Hindlimb muscle (tissue), 1 donor: ENCODE data around the gene FMN2. TPM values are rescaled to one million over a fixed set of nuclear protein-coding genes. Genes with fewer than 3 reads are reported as not detected.
A peak's percentile ranks its signal among the peaks of the same experiment; 100 is the strongest.
"Not testable (repeated sequence)": the region's sequence is repeated elsewhere in the genome, so short reads cannot be mapped to it uniquely, and the experiment has no call there.

Experiments
- DNase-seq: peaks from one replicate; pipeline ENCODE4 v3.0.0-alpha.2; 2013
- polyA plus RNA-seq: library from polyadenylated mRNA; unstranded; fragments of 120-200 nt; gene quantifications from one replicate; pipeline ENCODE4 v1.2.1, GENCODE V29; 2013; ENCODE audit not compliant: insufficient read length

Gene FMN2
- polyA plus RNA-seq, 1 donor = 0.23 TPM

GRCh38 chr1:240139511-240139910 is 47.8 kb downstream of the FMN2 start:
- DNase-seq = no peak

- no peak for DNase-seq
Observed at GRCh38 chr1:240145120-240145519, 53.4 kb downstream of the FMN2 start.

- no peak for DNase-seq
Observed at GRCh38 chr1:240148333-240148732, 56.6 kb downstream of the FMN2 start.

- peak; percentile 21 for DNase-seq
Observed at GRCh38 chr1:240149484-240150094, 57.9 kb downstream of the FMN2 start.

DNA sequence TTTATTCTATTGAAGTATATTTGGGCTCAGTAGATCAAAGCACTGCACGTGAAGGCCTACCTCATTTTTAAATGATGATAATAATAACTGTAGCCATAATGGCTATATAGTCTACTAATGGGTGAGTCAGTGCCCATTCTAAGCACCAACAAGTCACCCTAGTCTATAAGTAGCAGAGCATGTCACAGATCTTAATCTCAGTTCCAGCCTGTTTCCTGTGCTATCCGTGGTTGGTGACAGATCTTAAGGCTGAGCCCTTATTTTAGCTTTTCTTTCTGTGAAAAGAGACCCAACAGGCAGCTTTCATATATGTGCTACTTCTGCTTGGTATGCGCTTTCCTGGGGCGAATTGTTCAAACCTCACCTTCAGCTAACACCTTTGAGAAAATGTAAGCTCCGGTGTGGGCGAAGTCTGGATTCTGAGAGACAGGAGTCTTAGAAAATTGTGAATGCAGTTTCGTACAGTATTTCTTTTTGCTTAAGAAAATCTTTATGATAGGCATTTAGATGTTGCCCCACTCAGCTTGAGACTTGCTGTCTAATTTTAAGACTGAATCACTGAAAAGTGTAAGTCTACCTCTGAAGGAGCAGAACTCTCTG is 59.6 kb downstream of the FMN2 start:
- DNase-seq = no peak

- DNase-seq = no peak
Observed at GRCh38 chr1:240152611-240153297, 61.1 kb downstream of the FMN2 start.

- DNase-seq = no peak
Observed at GRCh38 chr1:240155605-240156004, 63.9 kb downstream of the FMN2 start.

- no peak for DNase-seq
Observed at GRCh38 chr1:240164742-240165141, 73.1 kb downstream of the FMN2 start.

GRCh38 chr1:240169188-240169587 is 77.5 kb downstream of the FMN2 start:
- DNase-seq = no peak

DNA sequence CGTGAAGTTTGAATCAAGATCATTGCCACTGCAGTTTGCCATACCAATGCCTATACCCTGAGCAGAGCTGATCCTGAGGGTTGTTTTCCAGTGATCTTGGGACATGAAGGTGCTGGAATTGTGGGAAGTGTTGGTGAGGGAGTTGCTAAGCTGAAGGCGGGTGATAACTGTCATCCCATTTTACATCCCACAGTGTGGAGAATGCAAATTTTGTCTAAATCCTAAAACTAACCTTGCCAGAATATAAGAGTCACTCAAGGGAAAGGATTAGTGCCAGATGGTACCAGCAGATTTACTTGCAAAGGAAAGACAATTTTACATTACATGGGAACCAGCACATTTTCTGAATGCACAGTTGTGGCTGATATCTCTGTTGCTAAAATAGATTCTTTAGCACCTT is 78.6 kb downstream of the FMN2 start:
- DNase-seq = no peak

- DNase-seq = no peak
Observed at GRCh38 chr1:240170806-240171205, 79.1 kb downstream of the FMN2 start.

- DNase-seq = no peak
Observed at GRCh38 chr1:240171907-240172306, 80.2 kb downstream of the FMN2 start.

- DNase-seq = no peak
Observed at GRCh38 chr1:240173836-240174235, 82.2 kb downstream of the FMN2 start.

GRCh38 chr1:240174734-240175133 is 83.1 kb downstream of the FMN2 start:
- no peak for DNase-seq

DNA sequence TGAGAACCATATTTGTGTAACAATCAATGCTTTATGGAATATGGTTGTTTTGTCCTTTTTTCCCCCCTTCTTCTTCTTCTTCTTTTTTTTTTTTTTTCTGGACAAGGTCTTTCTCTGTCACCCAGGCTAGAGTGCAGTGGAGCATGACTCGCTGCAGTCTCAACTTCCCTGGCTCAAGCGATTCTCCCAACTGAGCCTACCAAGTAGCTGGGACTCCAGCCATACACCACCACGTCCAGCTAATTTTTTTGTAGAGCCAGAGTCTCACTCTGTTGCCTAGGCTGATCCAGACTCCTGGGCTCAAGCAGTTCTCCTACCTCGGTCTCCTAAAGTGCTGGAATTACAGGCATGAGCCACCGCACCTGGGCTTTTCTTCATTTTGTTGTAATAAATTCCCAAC is 86.7 kb downstream of the FMN2 start:
- no peak for DNase-seq

DNA sequence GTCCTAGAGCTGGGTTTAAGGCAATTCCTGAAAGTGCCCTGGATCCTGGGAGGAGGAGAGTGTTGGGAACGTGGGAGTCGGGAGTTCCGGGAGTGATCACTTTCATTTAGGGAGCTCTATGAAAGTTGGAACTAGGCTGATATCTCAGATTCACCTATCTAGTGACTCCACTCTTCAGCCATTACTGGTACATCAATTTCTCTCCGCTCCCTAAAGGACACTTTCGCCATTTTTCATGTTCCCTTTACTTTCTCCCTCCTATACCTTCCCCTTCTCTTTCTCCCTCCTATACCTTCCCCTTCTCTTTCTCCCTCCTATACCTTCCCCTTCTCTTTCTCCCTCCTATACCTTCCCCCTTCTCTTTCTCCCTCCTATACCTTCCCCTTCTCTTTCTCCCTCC is 93.0 kb downstream of the FMN2 start:
- DNase-seq = not testable (repeated sequence)

- no peak for DNase-seq
Observed at GRCh38 chr1:240188139-240188538, 96.5 kb downstream of the FMN2 start.

DNA sequence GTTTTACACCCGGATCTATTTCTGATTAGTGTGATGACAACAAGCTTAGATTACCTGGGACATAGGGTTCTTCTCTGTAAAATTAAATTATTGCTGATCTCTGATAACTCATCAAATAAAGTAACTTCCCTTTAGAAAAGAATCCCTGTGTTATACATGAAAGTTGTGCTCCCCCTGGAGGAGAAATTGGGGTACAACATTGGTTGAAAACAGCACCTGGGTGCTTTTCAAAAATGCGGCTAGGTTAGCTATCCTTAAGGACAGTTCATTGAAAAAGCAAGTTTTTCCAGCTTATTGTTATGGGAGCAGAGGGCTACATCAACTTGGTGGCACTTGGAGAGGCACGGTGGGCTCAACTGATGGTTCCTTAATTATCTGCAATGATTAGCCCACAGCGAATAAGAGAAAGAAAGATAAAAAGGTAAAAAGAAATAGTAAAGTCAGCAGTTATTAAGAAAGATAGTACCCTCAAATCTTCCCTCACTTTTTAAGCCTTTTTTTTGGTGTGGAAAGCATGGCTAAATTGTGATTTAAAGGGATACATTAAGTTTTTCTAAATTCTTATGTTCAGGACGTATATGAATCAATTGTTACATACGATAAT is 97.8 kb downstream of the FMN2 start:
- no peak for DNase-seq

- peak; percentile 79 for DNase-seq
Observed at GRCh38 chr1:240190881-240191401, 99.3 kb downstream of the FMN2 start.

- DNase-seq = no peak
Observed at GRCh38 chr1:240192851-240193250, 101.2 kb downstream of the FMN2 start.

DNA sequence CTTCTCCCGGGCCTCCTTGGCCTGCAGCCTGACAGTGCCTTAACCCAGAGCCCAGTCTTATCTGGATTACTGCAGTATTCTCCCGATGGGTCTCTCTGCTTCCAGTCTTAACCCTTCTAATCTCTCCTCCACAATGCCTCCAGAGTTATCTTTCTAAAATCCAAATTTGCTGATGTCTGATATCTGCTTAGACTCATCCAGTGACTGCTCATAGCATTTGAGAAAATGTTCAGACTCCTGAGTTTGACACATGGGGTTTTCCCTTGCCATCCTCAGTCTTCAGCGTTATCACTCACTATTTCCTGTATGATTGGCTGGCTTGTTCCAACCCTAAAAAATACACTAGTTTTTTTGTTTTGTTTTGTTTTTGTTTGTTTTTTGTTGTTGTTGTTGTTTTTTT is 102.0 kb downstream of the FMN2 start:
- DNase-seq = no peak

DNA sequence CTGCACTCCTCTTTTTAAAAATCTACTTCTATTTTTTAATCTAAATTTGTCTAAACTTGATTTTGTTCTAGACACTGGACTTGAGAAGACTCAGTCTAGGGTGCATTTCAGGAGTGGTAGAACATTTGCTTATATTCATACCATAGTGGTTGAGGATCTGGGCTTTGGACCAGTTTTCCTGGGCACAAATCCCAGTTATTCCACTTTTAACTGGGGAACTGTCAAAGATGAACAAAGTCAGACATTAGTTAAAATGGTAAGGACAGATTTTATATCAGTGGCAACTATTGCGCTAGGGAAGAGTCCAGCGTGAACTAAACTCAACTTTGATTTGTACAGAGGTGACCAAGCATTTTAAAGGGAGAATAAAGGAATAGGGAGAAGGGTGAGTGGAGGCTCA is 102.4 kb downstream of the FMN2 start:
- no peak for DNase-seq

- DNase-seq = no peak
Observed at GRCh38 chr1:240198376-240198775, 106.7 kb downstream of the FMN2 start.
